Measurements from ENCODE around the gene IQCB1. TPM values are rescaled to one million over a fixed set of nuclear protein-coding genes. Genes with fewer than 3 reads are reported as not detected.
A peak's percentile ranks its signal among the peaks of the same experiment; 100 is the strongest.

The IQCB1 gene
- total and polyA plus RNA-seq, 10 of the 15 experiments (the other 5 are each of a cell fraction or from before 2014, with no cell fraction given): 36.0 to 69.4 (median 48.9) TPM

GRCh38 chr3:121757087-121757811 lies 77.6 kb downstream of the IQCB1 start:
- no peak overlapping the region for H3K27ac ChIP-seq (ENCODE audit: control insufficient read depth, insufficient read depth)
- in situ Hi-C loops (cut with MboI): no loop called here
- no peaks in the 10 kb centered on the region for H3K79me2 ChIP-seq (ENCODE audit: control insufficient read depth, insufficient read depth, low read length)
- H3K9ac ChIP-seq (ENCODE audit: control insufficient read depth, insufficient read depth, low read length): no peak overlapping the region
- FAIRE-seq (no peak), DNase-seq (ENCODE audit: low read depth, low spot score) (no peak), ATAC-seq (peak; percentile 33; the same call in 1 of the 3 replicates)
- no TSS peak for BruUV-seq (replicated peaks)
- H3K27me3 ChIP-seq (replicated peaks in 1 of 2; ENCODE audit: control insufficient read depth in 2 of 2, insufficient read depth in 2 of 2, low read length in 1 of 2): no peaks in the 10 kb centered on the region; a peak in 1 of 4 replicates
- ChIA-PET SMC1A (ENCODE audit: uncharacterized antibody, unreplicated experiment) (interaction anchor here (0.6 to 1.2 kb wide), 3 partner anchors 9 to 13 kb away, joined by 3 read pairs; no protein-coding TSS in a partner anchor), CTCF (interaction anchor here (0.6 to 1.7 kb wide), 4 partner anchors 9 to 123 kb away, joined by 3 to 6 read pairs (median 4); no protein-coding TSS in a partner anchor), RAD21 (ENCODE audit: unreplicated experiment) (interaction anchor here (0.7 kb wide), 1 partner anchor 95 kb away, joined by 3 read pairs; no protein-coding TSS in a partner anchor), POLR2A (interaction anchor here (0.7 kb wide), 1 partner anchor 12 kb away, joined by 3 read pairs; no protein-coding TSS in a partner anchor)
- no peaks in the 10 kb centered on the region for H3K4me1 ChIP-seq (ENCODE audit: control insufficient read depth, insufficient read depth, low read length)
- no peaks in the 10 kb centered on the region for H3K9me3 ChIP-seq (replicated peaks; ENCODE audit: control insufficient read depth, insufficient read depth, low read length)
- no peaks in the 10 kb centered on the region for H4K20me1 ChIP-seq (ENCODE audit: control insufficient read depth, insufficient read depth)
- TF ChIP-seq PAX5 (IDR thresholded peaks at IDR 0.05; ENCODE audit: borderline replicate concordance, low read depth, low read length) (peak; percentile 89), SMAD5 (IDR thresholded peaks at IDR 0.05; ENCODE audit: low read depth) (no peak), REST (IDR thresholded peaks at IDR 0.05; ENCODE audit: low read depth, low read length) (peak; percentile 73), IKZF2 (IDR thresholded peaks at IDR 0.05) (no peak), RUNX3 (IDR thresholded peaks at IDR 0.05; ENCODE audit: low read length) (no peak), POU2F2 (IDR thresholded peaks at IDR 0.05; ENCODE audit: borderline replicate concordance, low read depth, low read length) (no peak), SMARCA5 (IDR thresholded peaks at IDR 0.05) (no peak), IRF4 (IDR thresholded peaks at IDR 0.05; ENCODE audit: low read depth, low read length) (no peak), EP300 (IDR thresholded peaks at IDR 0.05; ENCODE audit: borderline replicate concordance in 1 of 2, control insufficient read depth in 1 of 2, low read depth in 2 of 2, low read length in 2 of 2) (no peak), TCF3 (IDR thresholded peaks at IDR 0.05; ENCODE audit: borderline replicate concordance, insufficient read depth, low read depth, low read length) (0 out of 2 replicates have a peak, but pooled peaks have one; percentile 19)
- TF ChIP-seq, protein P1, sequence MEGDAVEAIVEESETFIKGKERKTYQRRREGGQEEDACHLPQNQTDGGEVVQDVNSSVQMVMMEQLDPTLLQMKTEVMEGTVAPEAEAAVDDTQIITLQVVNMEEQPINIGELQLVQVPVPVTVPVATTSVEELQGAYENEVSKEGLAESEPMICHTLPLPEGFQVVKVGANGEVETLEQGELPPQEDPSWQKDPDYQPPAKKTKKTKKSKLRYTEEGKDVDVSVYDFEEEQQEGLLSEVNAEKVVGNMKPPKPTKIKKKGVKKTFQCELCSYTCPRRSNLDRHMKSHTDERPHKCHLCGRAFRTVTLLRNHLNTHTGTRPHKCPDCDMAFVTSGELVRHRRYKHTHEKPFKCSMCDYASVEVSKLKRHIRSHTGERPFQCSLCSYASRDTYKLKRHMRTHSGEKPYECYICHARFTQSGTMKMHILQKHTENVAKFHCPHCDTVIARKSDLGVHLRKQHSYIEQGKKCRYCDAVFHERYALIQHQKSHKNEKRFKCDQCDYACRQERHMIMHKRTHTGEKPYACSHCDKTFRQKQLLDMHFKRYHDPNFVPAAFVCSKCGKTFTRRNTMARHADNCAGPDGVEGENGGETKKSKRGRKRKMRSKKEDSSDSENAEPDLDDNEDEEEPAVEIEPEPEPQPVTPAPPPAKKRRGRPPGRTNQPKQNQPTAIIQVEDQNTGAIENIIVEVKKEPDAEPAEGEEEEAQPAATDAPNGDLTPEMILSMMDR (IDR thresholded peaks at IDR 0.05 in 2 of 3, conservative IDR thresholded peaks at IDR 0.05 in 1 of 3; ENCODE audit: control insufficient read depth in 2 of 3, extremely low read depth in 1 of 3, insufficient read depth in 1 of 3, low read depth in 3 of 3, low read length in 3 of 3): no peak
- TF ChIP-seq, protein P2, sequence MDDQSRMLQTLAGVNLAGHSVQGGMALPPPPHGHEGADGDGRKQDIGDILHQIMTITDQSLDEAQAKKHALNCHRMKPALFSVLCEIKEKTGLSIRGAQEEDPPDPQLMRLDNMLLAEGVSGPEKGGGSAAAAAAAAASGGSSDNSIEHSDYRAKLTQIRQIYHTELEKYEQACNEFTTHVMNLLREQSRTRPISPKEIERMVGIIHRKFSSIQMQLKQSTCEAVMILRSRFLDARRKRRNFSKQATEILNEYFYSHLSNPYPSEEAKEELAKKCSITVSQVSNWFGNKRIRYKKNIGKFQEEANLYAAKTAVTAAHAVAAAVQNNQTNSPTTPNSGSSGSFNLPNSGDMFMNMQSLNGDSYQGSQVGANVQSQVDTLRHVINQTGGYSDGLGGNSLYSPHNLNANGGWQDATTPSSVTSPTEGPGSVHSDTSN (IDR thresholded peaks at IDR 0.05; ENCODE audit: insufficient replicate concordance, low read depth, low read length): peak; percentile 21
- no peak overlapping the region for H3K4me2 ChIP-seq (ENCODE audit: control insufficient read depth, insufficient read depth)
- WGBS (ENCODE audit: insufficient coverage, insufficient replicate concordance, low lambda C conversion rate, missing lambda C conversion rate): 75% methylated on average over 4 of the region's 4 CpGs
- H3K4me3 ChIP-seq: no peak overlapping the region
- intact Hi-C loops (cut with micrococcal nuclease; ENCODE audit: unreplicated experiment): no loop called here
- H3K36me3 ChIP-seq (ENCODE audit: control insufficient read depth in 2 of 2, insufficient read depth in 2 of 2, low read length in 1 of 2): no peaks in the 10 kb centered on the region
- H2AFZ ChIP-seq (ENCODE audit: control insufficient read depth, low read depth, low read length): no peak overlapping the region

Measured in GM12878 (cell line).